ENCODE results near the gene MTLN. TPM values are rescaled to one million over a fixed set of nuclear protein-coding genes. Genes with fewer than 3 reads are reported as not detected.
"Not testable (repeated sequence)": the region's sequence is repeated elsewhere in the genome, so short reads cannot be mapped to it uniquely, and the experiment has no call there.

Gene MTLN
- total RNA-seq: 45.8 and 75.7 TPM in 2 replicates

- TF ChIP-seq CTCF (IDR thresholded peaks at IDR 0.05; ENCODE audit: insufficient read depth, low read depth, low read length): no peak
- peak; percentile 69 for DNase-seq (ENCODE audit: low read depth)
- H3K4me3 ChIP-seq (ENCODE audit: low read depth, low read length): peak within 1 kb of the TSS; percentile 93
Measured at GRCh38 chr2:110211938-110212858, at the start of gene MTLN. MTLN (minus strand) TSS chr2:110212547; CDS start chr2:110212525, 22 bp downstream.

- not testable (repeated sequence) for H3K4me3 ChIP-seq (ENCODE audit: low read depth, low read length); DNase-seq (ENCODE audit: low read depth)
Measured at GRCh38 chr2:110261910-110262309, 49.6 kb upstream of the MTLN start.

- not testable (repeated sequence) for H3K4me3 ChIP-seq (ENCODE audit: low read depth, low read length); DNase-seq (ENCODE audit: low read depth)
Measured at GRCh38 chr2:110248081-110248795, 35.9 kb upstream of the MTLN start.

GRCh38 chr2:110245488-110246435, 33.4 kb upstream of the MTLN start:
- not testable (repeated sequence) for H3K4me3 ChIP-seq (ENCODE audit: low read depth, low read length); DNase-seq (ENCODE audit: low read depth)

GRCh38 chr2:110243283-110243682, 30.9 kb upstream of the MTLN start:
- DNase-seq (ENCODE audit: low read depth); H3K4me3 ChIP-seq (ENCODE audit: low read depth, low read length): not testable (repeated sequence)

GRCh38 chr2:110234514-110234913, 22.2 kb upstream of the MTLN start:
- H3K4me3 ChIP-seq (ENCODE audit: low read depth, low read length); DNase-seq (ENCODE audit: low read depth): not testable (repeated sequence)

GRCh38 chr2:110229886-110230285, 17.5 kb upstream of the MTLN start:
- H3K4me3 ChIP-seq (ENCODE audit: low read depth, low read length); DNase-seq (ENCODE audit: low read depth): not testable (repeated sequence)

- DNase-seq (ENCODE audit: low read depth); H3K4me3 ChIP-seq (ENCODE audit: low read depth, low read length): not testable (repeated sequence)
Measured at GRCh38 chr2:110222626-110223025, 10.3 kb upstream of the MTLN start.

GRCh38 chr2:110221938-110222337, 9.6 kb upstream of the MTLN start:
- TF ChIP-seq CTCF (IDR thresholded peaks at IDR 0.05; ENCODE audit: insufficient read depth, low read depth, low read length): no peak
- H3K4me3 ChIP-seq (ENCODE audit: low read depth, low read length): no peak overlapping the region

GRCh38 chr2:110220190-110220564, 7.8 kb upstream of the MTLN start:
- no peak for DNase-seq (ENCODE audit: low read depth)
- no peak overlapping the region for H3K4me3 ChIP-seq (ENCODE audit: low read depth, low read length)
- TF ChIP-seq CTCF (IDR thresholded peaks at IDR 0.05; ENCODE audit: insufficient read depth, low read depth, low read length): no peak

More at GRCh38 chr2:110221938-110222337, 9.6 kb upstream of the MTLN start:
- DNase-seq (ENCODE audit: low read depth): no peak

All from fibroblast of villous mesenchyme (primary cell).